Uterus (tissue), 2 donors: ENCODE results near the gene P4HA1.

Experiments
- CTCF ChIP-seq, 4 experiments: fragments of 200-600 bp in 2 of 4; fragments of 450-650 bp in 2 of 4; sonication (generic) in 2 of 4; IDR thresholded peaks; one replicate each; pipeline ENCODE4 v1.5.1; 2016 to 2019; ENCODE audit warnings: antibody characterized with exemption in 4 of 4, mild to moderate bottlenecking in 2 of 4, moderate library complexity in 1 of 4
- POLR2A ChIP-seq, 2 donors: fragments of 450-650 bp; IDR thresholded peaks; one replicate each; pipeline ENCODE4 v1.6.1; 2016; ENCODE audit warnings: antibody characterized with exemption in 2 of 2, mild to moderate bottlenecking in 1 of 2, moderate library complexity in 1 of 2

DNA sequence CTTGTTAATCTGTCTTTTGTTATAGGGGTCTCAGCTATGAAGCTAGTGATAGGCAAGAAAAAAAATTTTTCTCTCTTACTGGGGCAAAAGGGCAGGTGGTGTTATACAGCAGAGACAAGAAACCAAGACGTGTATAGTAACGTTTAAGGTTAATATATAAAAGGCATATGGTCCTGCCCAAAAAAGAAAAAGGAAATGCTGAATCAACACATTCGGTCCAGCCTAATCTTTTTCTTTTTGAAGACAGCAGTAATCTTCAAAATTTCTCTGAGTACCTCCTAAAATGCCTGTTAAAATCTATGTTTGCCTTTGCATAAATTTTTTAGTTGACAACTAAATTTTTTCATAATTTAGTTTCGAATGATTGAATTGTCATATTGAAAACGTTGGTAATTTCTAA is 54.5 kb downstream of the P4HA1 start:
- no peak for TF ChIP-seq CTCF (IDR thresholded peaks at IDR 0.05)
- TF ChIP-seq POLR2A (IDR thresholded peaks at IDR 0.05) = no peak
